ENCODE results near the gene SIRPB2. TPM values are rescaled to one million over a fixed set of nuclear protein-coding genes. Genes with fewer than 3 reads are reported as not detected.

Gene SIRPB2
- total RNA-seq, 3 donors from 2014 or later: 2.9 to 30.9 (median 4.3) TPM

DNA sequence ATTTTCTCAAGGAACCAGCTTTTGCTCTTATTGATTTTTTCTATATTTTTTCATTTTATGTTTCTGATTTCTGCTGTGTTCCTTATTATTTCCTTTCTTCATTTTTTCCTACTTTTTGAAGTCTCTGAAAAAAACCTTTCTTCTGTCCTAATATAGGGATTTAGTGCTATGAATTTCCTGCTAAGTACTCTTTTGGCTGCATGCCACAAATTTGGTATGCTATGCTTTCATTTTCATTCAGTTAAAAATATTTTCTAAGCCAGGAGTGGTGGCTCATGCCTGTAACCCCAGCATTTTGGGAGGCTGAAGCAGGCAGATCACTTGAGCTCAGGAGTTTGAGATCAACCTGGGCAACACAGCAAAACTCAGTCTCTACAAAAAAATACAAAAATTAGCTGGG is 35.7 kb upstream of the SIRPB2 start:
- intact Hi-C loops (cut with DNase I; ENCODE audit: low total_unique reads): no loop called here
- TF ChIP-seq, protein P1, sequence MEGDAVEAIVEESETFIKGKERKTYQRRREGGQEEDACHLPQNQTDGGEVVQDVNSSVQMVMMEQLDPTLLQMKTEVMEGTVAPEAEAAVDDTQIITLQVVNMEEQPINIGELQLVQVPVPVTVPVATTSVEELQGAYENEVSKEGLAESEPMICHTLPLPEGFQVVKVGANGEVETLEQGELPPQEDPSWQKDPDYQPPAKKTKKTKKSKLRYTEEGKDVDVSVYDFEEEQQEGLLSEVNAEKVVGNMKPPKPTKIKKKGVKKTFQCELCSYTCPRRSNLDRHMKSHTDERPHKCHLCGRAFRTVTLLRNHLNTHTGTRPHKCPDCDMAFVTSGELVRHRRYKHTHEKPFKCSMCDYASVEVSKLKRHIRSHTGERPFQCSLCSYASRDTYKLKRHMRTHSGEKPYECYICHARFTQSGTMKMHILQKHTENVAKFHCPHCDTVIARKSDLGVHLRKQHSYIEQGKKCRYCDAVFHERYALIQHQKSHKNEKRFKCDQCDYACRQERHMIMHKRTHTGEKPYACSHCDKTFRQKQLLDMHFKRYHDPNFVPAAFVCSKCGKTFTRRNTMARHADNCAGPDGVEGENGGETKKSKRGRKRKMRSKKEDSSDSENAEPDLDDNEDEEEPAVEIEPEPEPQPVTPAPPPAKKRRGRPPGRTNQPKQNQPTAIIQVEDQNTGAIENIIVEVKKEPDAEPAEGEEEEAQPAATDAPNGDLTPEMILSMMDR (IDR thresholded peaks at IDR 0.05): no peak
- no peak for TF ChIP-seq POLR2A (IDR thresholded peaks at IDR 0.05)
- no peak for TF ChIP-seq POLR2AphosphoS5 (IDR thresholded peaks at IDR 0.05)
- no peaks in the 10 kb centered on the region for H3K9me3 ChIP-seq
- no peak overlapping the region for H3K4me3 ChIP-seq
- no peak for DNase-seq (ENCODE audit: low spot score in 2 of 2)
- no peaks in the 10 kb centered on the region for H3K27me3 ChIP-seq
- no peak overlapping the region for H3K27ac ChIP-seq
- no peaks in the 10 kb centered on the region for H3K36me3 ChIP-seq
- no peaks in the 10 kb centered on the region for H3K4me1 ChIP-seq

DNA sequence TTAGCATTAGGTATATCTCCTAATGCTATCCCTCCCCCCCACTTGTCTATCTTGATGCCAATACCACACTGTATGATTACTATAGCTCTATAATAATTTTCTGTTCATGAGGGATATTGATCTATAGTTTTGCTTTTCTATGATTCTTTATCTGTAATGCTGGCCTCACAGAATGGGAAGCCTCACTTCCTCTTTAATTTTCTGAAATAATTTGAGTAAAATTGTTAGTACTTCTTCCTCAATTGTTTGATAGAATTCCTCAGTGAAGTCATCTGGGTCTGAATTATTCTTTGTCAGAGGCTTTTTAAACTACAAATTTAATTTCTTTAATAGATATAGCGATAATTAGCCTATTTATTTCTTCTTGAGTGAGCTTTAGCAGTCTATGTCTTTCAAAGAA is 35.1 kb upstream of the SIRPB2 start:
- no peak for TF ChIP-seq POLR2AphosphoS5 (IDR thresholded peaks at IDR 0.05)
- no peak for TF ChIP-seq POLR2A (IDR thresholded peaks at IDR 0.05)
- TF ChIP-seq, protein P1 (IDR thresholded peaks at IDR 0.05): no peak
- no peak overlapping the region for H3K4me3 ChIP-seq
- no peaks in the 10 kb centered on the region for H3K27me3 ChIP-seq
- H3K36me3 ChIP-seq: no peaks in the 10 kb centered on the region
- no peaks in the 10 kb centered on the region for H3K9me3 ChIP-seq
- DNase-seq (ENCODE audit: low spot score in 2 of 2): no peak
- intact Hi-C loops (cut with DNase I; ENCODE audit: low total_unique reads): no loop called here
- H3K4me1 ChIP-seq: no peaks in the 10 kb centered on the region
- H3K27ac ChIP-seq: no peak overlapping the region

DNA sequence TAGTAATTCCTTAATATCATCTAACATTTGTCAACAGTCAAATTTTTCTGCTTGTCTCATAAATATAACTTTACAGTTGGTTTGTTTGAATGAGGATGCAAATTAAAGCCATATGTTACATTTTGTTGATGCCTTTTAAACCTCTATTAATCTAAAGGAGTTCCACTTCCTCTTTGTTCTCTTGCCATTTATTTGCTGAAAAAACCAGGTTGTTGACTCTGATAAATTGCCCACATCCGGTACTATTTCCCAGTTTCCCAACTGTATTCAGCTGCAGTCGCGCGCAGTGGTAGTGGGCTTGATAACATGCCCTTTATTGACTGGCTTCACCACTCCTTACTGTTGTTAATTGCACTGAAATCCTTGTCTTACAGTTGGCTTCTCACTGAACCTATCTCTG is 32.8 kb upstream of the SIRPB2 start:
- Histone ChIP-seq H3K4me3 (no peak overlapping the region), H3K4me1 (no peaks in the 10 kb centered on the region), H3K27me3 (no peaks in the 10 kb centered on the region), H3K27ac (no peak overlapping the region), H3K9me3 (no peaks in the 10 kb centered on the region), H3K36me3 (no peaks in the 10 kb centered on the region)
- TF ChIP-seq POLR2AphosphoS5 (IDR thresholded peaks at IDR 0.05) (no peak), POLR2A (IDR thresholded peaks at IDR 0.05) (no peak)
- TF ChIP-seq, protein P1 (IDR thresholded peaks at IDR 0.05): no peak
- DNase-seq (ENCODE audit: low spot score in 2 of 2): no peak
- intact Hi-C loops (cut with DNase I; ENCODE audit: low total_unique reads): no loop called here

DNA sequence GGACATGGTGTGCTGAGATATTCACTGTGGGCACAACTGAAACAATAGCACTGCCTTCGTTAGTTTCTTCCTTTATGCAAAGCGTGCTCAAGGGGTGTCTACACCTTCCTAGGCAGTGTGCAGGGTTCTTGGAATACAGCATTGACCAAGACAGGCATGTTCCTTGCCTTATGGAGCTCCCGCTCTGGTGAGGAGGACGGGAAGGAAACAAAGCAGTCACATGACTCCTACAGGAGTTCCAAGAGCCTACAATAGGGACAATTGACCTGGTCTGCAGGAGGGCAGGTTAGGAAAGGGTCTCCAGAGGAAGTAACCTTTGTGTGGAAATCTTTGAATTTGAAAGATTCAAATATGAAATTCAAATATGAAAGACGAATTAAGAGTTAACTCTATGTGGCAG is 25.8 kb upstream of the SIRPB2 start:
- no peak for TF ChIP-seq POLR2AphosphoS5 (IDR thresholded peaks at IDR 0.05)
- peaks cover 0 to 8% of the 10 kb centered on the region in 2 donors for H3K27me3 ChIP-seq
- intact Hi-C loops (cut with DNase I; ENCODE audit: low total_unique reads): no loop called here
- H3K36me3 ChIP-seq: no peaks in the 10 kb centered on the region
- DNase-seq (ENCODE audit: low spot score in 2 of 2): no peak
- H3K4me3 ChIP-seq: no peak overlapping the region
- no peaks in the 10 kb centered on the region for H3K4me1 ChIP-seq
- no peaks in the 10 kb centered on the region for H3K9me3 ChIP-seq
- no peak overlapping the region for H3K27ac ChIP-seq

DNA sequence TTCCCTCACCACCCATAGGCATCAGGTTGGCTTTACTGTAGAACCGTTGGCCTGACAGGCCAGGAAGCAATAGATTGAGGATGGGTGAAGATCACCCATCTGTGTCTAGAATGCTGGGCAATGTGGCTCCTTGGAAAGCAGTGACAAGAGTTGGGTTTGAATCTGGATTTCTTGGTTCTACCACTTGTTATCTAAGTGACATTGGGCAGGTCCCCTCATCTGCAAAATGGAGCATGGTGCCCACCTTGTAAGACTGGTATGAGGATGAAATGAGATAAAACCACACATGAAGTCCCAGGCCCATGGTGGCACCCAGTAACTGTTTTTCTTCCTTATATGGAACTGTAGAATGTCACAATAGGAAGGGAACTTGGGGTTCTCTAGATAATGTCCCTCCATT is 22.6 kb upstream of the SIRPB2 start:
- Histone ChIP-seq H3K36me3 (no peaks in the 10 kb centered on the region), H3K27ac (no peak overlapping the region), H3K4me1 (no peaks in the 10 kb centered on the region), H3K4me3 (no peak overlapping the region), H3K9me3 (no peaks in the 10 kb centered on the region), H3K27me3 (peaks cover 0 to 13% of the 10 kb centered on the region in 2 donors)
- intact Hi-C loops (cut with DNase I; ENCODE audit: low total_unique reads): no loop called here
- TF ChIP-seq POLR2AphosphoS5 (IDR thresholded peaks at IDR 0.05): no peak
- TF ChIP-seq POLR2A (IDR thresholded peaks at IDR 0.05): no peak
- TF ChIP-seq, protein P1 (IDR thresholded peaks at IDR 0.05): no peak
- no peak for DNase-seq (ENCODE audit: low spot score in 2 of 2)

DNA sequence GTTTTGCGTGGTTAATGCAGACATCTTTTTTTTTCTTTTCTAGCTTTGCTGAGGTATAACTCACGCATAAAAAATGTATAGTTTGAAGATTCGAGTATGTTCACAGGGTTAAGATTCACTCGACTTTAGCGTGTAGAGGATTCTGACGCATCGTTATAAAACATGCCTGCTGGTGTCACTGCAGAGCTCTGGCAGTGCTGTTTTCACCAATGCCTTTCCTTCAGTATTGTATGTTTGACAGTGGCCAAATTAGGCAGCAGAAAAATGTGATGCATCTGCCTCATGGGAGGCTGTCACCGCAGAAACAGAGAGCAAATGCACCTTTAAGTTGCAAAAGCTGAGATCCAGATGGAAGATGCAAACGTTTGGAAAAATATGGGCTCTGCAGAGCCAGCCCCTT is 18.0 kb upstream of the SIRPB2 start:
- TF ChIP-seq POLR2AphosphoS5 (IDR thresholded peaks at IDR 0.05) (no peak), POLR2A (IDR thresholded peaks at IDR 0.05) (no peak)
- TF ChIP-seq, protein P1 (IDR thresholded peaks at IDR 0.05): no peak
- intact Hi-C loops (cut with DNase I; ENCODE audit: low total_unique reads): no loop called here
- H3K27me3 ChIP-seq: peaks cover 0 to 5% of the 10 kb centered on the region in 2 donors
- H3K4me1 ChIP-seq: no peaks in the 10 kb centered on the region
- H3K36me3 ChIP-seq: no peaks in the 10 kb centered on the region
- H3K27ac ChIP-seq: no peak overlapping the region
- no peaks in the 10 kb centered on the region for H3K9me3 ChIP-seq
- no peak for DNase-seq (ENCODE audit: low spot score in 2 of 2)
- no peak overlapping the region for H3K4me3 ChIP-seq
